ENCODE data around the gene REPS1.
"Not testable (repeated sequence)": the region's sequence is repeated elsewhere in the genome, so short reads cannot be mapped to it uniquely, and the experiment has no call there.

REPS1 gene, protein sequence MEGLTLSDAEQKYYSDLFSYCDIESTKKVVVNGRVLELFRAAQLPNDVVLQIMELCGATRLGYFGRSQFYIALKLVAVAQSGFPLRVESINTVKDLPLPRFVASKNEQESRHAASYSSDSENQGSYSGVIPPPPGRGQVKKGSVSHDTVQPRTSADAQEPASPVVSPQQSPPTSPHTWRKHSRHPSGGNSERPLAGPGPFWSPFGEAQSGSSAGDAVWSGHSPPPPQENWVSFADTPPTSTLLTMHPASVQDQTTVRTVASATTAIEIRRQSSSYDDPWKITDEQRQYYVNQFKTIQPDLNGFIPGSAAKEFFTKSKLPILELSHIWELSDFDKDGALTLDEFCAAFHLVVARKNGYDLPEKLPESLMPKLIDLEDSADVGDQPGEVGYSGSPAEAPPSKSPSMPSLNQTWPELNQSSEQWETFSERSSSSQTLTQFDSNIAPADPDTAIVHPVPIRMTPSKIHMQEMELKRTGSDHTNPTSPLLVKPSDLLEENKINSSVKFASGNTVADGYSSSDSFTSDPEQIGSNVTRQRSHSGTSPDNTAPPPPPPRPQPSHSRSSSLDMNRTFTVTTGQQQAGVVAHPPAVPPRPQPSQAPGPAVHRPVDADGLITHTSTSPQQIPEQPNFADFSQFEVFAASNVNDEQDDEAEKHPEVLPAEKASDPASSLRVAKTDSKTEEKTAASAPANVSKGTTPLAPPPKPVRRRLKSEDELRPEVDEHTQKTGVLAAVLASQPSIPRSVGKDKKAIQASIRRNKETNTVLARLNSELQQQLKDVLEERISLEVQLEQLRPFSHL

GRCh38 chr6:138987643-138988468 is at the start of gene REPS1:
TSS of gene REPS1 (minus strand) at chr6:138988253. CDS start at chr6:138987682, 571 bp downstream.
- peak; percentile 70 to 96 (median 92) for DNase-seq
- intact Hi-C loops (cut with DNase I): loop anchor here (5.0 kb wide), 1 partner anchor 171 kb away; no protein-coding TSS in a partner anchor

DNA sequence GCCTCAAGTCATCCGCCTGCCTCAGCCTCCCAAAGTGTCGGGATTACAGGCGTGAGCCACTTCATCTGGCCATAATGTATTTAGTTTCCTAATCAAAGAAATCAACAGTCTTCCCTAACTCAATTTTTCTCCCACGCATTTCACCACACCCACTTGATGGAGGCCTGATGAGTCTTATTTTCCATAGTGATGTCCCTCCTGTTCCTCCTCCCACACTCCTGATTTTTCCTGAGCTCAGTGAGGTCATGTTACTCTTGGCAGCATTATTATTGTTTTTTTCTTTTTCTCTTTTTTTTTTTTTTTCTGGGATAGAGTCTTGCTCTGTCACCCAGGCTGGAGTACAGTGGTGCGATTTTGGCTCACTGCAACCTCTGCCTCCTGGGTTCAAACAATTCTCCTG is 49.4 kb upstream of the REPS1 start:
- intact Hi-C loops (cut with DNase I): no loop called here
- DNase-seq: no peak

DNA sequence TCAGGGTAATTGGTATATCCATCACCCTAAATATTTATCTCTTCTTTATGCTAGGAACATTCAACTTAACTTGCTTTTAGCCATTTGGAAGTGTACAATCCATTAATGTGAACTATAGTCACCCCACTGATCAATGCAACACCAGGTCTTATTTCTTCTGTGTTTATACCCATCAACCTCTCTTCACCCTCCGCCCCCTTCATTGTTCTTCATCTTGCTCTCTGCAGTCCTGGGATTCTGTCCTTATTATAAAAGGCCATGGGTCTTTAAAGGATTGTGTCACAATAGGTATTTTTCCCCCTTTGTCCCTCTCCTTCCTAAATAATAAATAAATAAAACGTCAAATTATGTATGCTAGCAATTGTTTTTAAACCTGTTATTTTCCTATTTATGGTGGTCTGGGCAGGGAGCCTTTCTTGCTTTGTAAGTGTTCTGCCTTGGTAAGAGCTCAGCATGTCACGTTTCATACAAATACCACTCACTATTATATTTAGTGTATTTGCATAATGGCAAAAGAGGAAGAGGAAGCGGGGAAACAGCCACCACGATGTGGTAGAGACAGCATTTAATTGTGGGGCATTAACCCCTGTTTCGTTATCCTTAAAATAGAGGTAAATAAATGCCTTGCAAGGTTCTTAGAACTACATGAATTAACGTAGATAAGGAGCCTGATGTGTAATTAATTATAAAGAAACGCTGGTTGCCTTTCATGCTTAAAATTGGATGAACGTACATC is 42.3 kb upstream of the REPS1 start:
- intact Hi-C loops (cut with DNase I): no loop called here
- no peak for DNase-seq

- intact Hi-C loops (cut with DNase I): no loop called here
- peak in 39 of 42 donors; percentile 7 to 66 (median 38) for DNase-seq
Measured at GRCh38 chr6:139029470-139030227, 41.6 kb upstream of the REPS1 start.

DNA sequence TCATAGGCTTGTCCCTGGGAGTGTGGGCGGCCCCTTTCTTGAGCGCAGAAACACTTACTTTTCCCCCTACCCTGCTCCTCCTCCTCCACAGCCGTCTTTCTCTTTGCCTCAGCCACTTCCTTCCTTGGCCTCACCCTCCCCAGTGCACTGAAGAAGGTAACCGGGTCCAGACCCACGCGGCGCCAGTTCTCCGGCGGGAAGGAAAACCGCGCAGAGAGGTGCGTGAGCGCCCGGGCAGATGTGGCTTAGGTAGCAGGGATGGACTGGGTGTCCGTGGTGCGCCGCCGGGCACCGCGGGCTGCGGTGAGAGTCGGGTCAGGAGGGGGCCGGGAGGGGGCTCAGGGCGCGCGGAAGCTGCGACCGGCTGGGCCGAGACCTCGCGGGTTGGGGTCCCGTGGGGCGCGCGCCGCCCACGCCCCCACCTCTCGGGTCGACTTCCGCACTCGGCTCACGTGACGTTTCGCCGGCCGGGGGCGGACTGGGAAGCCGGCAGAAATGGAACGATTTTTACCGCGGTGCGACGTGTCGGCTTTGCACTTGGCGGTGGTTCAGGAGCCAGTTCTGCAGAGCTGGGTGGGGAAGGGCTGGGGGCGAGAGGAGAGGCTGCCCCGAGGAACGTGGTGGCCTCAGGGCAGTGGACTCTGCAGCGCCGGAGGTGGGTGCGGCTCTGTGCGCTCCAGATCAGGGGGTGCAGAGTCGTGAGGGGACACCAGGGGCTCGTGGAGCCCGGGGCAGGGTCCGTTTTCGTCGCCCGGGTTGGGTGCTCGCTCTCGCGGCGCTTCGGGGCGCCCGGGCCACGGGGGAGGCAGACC is 40.8 kb upstream of the REPS1 start, which contains the start of gene ABRACL:
Gene ABRACL (plus strand): TSS at position 88 of the 812 bp plus-strand sequence. CDS start 5,416 bp downstream, outside the sequence.
- intact Hi-C loops (cut with DNase I): no loop called here
- peak in 41 of 42 donors; percentile 41 to 85 (median 63) for DNase-seq

DNA sequence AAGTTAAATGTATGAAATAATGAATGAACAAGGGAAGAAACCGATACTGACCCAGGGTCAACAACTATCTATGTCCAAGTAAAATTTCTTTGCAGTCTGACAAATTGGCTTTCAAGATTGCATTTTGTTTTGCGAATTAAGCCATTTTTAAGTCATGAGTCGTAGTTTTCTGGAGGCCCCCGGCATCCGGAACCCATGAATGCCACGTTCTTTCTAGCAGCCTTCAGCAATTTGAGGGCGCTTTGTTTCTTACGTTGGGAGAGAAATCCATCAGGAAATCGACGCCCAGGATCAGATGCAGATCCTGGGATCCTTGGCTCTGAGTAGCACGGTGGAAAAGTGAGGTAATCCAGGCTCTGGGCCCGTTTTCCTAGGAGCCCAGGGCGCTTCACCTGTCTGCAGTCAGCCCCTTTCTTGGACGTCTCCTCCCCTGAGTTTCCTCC is 40.2 kb upstream of the REPS1 start:
- peak in 2 of 42 donors; percentile 20 to 52 for DNase-seq
- intact Hi-C loops (cut with DNase I): no loop called here

DNA sequence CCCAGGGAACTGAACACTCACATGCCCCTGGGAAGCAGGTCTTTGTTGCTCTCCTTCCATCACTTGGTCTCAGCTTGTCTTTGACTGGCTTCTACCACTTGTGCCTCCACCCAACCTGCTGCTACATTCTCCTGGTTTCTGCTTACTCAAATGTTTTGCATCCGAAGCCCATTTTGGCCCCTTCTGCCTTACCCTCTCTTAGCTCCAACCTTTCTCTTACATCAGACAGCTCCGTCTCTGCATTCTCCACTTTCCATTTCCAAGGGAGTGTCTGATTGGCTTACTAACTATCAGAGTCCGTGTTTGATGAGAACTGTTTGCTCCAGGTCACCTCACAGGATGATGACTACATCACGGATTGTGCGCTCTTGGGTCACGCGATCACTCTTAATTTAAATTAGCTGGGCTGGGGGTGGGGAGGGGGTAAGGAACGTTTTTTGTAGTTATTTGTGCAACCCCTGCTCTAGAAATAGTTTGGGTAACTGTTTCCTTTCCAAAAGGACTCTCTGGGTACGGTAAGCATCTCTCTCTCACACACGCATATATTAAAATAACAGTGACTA is 39.6 kb upstream of the REPS1 start:
- peak in 3 of 42 donors; percentile 5 to 22 (median 7) for DNase-seq
- intact Hi-C loops (cut with DNase I): no loop called here

DNA sequence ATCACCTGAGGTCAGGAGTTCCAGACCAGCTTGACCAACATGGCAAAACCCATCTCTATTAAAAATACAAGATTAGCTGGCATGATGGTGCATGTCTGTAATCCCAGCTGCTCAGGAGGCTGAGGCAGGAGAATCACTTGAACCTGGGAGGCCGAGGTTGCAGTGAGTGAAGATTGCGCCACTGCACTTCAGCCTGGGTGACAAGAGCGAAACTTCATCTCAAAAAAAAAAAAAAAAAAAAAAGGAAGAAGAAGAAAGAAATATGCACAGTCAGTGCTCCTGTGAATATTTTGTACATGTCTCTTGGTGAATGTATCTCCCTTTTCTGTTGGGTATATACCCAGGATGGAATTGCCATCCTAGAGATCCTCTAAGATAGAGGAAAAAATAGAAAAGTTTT is 37.4 kb upstream of the REPS1 start:
- DNase-seq; intact Hi-C loops (cut with DNase I): not testable (repeated sequence)

DNA sequence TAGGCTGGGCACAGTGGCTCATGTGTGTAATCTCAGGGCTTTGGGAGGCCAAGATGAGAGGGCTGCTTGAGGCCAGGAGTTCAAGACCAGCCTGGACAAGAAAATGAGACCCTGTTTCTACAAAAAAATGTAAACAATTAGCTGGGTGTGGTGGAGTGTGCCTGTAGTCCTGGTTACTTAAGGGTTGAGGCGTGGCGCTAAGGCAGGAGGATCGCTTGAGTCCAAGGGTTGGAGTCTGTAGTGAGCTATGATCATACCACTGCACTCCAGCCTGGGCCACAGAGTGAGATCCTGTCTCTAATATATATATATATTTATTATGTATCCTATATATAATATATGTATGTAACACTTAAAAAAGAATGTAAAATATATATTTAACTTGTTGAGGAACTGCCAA is 32.6 kb upstream of the REPS1 start:
- intact Hi-C loops (cut with DNase I): no loop called here
- no peak for DNase-seq

DNA sequence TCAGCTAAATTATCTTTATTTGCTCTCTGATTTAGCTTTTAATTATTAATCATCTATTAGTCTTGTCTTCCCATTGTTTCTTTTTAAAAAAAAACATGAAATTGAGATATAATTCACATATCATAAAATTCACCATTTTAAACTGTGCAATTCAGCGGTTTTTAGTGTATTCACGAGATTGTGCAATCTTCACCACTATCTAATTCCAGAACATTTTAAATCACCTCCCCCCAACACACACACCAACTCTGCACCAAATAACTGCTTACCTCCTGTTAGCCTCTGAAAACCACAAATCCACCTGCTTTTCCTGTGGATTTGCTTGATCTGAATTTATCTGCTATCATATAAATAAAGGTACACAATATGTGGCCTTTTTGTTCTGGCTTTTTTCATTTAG is 31.7 kb upstream of the REPS1 start:
- intact Hi-C loops (cut with DNase I): no loop called here

DNA sequence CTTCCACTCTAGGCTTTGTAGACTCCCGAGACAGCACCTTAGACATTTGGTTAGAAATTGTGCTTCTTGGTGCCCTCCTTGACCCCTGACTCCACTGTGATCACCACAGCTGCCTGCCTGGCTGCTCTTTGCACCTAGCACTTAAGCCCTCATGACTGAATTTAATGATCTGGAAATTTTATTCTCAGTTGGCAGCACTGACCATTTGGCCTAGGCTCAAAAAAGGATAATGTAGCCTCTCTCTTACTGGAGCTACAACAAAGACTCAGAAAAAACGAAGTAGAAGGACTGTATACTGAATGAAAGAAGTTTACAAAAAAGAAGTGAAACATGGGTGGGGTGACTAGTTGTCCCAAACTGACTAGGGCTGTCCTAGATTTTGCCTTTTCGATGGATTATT is 29.2 kb upstream of the REPS1 start:
- DNase-seq: peak in 1 of 42 donors; percentile 15

More for the DNA sequence above, 31.7 kb upstream of the REPS1 start:
- no peak for DNase-seq

GRCh38 chr6:139016337-139017213 is 28.5 kb upstream of the REPS1 start:
- DNase-seq: peak in 7 of 42 donors; percentile 7 to 51 (median 19)
- intact Hi-C loops (cut with DNase I): no loop called here

More for the DNA sequence above, 29.2 kb upstream of the REPS1 start:
- intact Hi-C loops (cut with DNase I): no loop called here

DNA sequence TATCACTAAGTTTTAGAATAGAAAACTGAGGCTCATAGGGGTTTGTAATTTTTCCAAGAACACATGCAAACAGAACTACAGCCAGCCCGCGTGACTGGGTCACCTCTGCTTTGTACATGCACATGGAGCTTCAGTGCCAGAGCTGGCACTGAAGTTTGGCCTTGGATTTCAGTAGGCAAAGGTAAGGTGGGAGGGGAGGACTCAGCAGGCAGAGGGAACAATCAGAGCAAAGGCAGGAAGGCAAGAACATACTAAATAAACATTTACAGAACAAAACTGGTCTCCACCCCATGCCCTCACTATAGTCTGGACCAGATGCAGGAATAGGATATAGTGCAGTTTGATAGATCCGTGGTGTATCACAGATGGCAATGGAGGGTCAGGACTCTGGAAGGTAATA is 26.9 kb upstream of the REPS1 start:
- intact Hi-C loops (cut with DNase I): no loop called here
- no peak for DNase-seq

DNA sequence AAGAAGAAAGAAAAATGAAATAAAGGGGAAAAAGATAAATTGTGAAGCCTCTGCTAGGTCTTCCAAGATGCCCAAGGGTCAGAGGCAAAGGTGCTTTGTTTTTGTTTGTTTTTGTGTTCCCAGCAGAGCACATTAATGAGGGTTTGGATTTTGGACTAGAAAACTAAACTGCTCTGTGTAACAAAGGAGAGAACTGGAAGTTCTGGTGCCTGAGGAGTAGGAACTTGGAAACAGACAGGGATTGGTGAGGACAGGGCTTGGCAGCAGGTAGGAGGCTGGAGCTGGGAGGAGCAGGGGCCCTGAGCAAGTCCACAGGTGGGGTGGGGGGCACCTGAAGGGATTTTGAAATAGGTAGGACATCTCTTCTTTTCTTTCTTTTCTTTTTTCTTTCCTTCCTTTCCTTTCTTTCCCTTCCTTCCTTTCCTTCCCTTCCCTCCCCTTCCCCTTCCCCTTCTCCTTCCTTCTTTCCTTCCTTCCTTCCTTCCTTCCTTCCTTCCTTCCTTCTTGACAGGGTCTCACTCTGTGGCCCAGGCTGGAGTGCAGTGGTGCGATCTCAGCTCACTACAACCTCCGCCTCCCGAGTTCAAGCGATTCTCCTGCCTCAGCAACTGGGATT is 25.2 kb upstream of the REPS1 start:
- no peak for DNase-seq
- intact Hi-C loops (cut with DNase I): no loop called here

DNA sequence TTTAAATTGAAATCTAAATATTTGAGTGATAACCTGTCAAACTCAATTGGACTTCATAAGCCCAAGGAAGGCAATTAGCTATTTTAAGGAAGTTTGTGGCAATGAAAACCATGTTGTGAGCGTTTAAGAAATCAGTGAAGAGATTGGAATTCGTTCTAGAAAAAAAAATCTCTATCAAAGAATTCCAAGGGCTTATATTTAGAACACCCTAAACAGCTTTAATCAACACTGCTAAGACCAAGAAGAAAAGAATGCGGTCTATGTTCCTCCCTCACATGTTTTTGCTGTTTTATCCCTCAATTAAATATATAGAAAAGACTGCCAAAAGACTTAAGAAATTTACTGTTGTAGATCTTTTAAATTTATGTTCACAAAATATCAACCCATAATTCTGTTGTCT is 23.9 kb upstream of the REPS1 start:
- intact Hi-C loops (cut with DNase I): no loop called here
- no peak for DNase-seq

Measured in head of caudate nucleus (tissue), 42 donors.